Activated CD8-positive, alpha-beta memory T cell treated with anti-CD3 and anti-CD28 coated beads for 4 hours (primary cell): ENCODE data around the gene KRT17.
A peak's percentile ranks its signal among the peaks of the same experiment; 100 is the strongest.

Experiments
- DNase-seq, 2 donors: peaks; one replicate each; pipeline ENCODE4 v3.0.0-alpha.2; 2020; ENCODE audit warnings: low read depth in 2 of 2

KRT17 gene

GRCh38 chr17:41624208-41625101, at the start of gene KRT17:
Gene KRT17 (minus strand): TSS chr17:41624575. CDS start chr17:41624509, 66 bp downstream.
- no peak for DNase-seq

GRCh38 chr17:41672153-41672552, 47.8 kb upstream of the KRT17 start:
- no peak for DNase-seq

GRCh38 chr17:41667280-41668041, 43.1 kb upstream of the KRT17 start:
- DNase-seq = no peak

DNA sequence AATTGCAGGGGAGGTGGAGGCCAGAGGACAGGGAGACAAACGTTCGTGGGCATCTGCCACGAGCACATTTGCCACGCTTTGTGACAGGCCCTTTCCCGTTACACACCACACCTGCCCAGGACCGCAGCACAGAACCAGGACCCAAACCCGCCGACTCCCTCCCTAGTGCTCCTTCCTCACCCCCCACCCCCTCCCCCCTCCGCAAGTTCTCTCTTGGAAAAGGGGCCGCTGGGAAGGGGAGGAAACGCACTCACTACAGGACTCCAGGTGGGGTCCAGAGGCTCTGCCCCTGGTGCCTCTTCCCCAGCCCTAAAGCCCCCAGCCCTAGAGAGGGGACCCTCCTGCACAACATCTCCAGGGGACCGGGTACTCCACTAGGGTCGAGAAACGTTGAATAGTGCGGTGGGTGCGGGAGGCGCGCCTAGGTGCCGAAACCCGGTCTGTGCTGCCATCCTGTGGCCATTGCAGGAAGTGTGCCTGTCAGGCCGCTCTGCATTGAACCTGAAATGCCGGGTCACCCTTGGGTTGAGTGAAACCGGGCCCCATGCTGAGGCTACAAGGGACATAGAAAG, 42.4 kb upstream of the KRT17 start:
- DNase-seq = peak; percentile 68 to 81

DNA sequence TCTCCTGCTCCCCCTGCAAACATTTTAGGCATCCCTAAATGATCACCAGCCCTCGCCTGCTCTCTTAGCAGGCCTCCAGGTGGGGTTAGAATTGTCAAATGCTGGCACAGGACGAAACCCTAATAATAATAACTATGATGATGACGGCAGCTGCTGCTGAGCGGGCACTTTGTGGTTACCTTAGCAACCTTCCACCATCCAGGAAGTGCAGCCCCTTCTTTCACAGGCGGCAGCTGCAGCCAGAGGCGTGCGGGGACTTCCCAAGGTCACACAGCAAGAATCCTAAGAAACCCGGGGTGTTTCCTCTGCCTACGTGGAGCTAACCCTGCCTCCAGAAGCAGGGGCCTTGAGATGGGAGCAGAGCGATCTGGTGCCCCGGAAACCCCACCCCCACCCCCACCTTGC, 41.9 kb upstream of the KRT17 start:
- DNase-seq = peak; percentile 31 to 63

GRCh38 chr17:41665566-41666236, 41.3 kb upstream of the KRT17 start:
- peak; percentile 72 to 76 for DNase-seq

GRCh38 chr17:41664587-41665565, 40.5 kb upstream of the KRT17 start:
- no peak for DNase-seq

DNA sequence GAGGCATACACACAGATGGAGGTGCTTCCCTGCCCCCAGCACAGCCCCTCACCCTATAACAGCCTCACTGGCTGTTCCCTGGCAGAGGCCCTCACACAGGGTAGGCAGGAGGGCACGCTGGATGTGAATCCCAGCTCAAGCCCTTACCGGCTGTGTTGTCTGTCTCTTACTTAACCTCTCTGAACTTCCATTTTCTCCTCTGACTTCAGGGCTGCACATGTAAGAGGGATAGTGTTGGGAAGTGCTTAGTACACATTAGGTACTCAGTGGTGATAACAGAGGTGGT, 39.7 kb upstream of the KRT17 start:
- DNase-seq = no peak

GRCh38 chr17:41663451-41664171, 39.2 kb upstream of the KRT17 start:
- no peak for DNase-seq

DNA sequence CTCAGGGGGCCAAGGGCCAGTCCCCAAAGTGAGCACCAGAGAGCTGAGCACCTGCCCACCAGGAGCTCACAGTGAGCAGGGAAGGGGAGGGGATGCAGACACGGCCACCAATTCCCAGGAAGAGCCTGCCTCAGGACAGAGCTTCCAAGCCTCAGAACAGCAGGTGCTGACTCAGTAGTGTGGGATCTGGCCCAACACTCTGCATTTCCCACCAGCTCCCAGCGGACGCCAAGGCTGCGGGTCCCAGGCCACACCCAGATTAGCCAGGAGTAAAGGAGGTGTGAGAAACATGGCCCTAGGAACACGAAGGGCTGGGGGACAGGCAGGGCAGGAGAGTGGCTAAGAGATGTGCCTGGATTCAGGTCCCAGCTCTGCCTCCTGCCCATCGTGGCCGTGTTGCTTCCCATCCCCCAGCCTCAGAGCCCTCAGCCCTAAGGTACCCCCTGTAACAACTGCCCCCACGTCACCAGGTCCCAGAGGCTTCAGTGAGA, 35.9 kb upstream of the KRT17 start:
- DNase-seq = no peak

GRCh38 chr17:41659427-41660212, 35.2 kb upstream of the KRT17 start:
- no peak for DNase-seq

DNA sequence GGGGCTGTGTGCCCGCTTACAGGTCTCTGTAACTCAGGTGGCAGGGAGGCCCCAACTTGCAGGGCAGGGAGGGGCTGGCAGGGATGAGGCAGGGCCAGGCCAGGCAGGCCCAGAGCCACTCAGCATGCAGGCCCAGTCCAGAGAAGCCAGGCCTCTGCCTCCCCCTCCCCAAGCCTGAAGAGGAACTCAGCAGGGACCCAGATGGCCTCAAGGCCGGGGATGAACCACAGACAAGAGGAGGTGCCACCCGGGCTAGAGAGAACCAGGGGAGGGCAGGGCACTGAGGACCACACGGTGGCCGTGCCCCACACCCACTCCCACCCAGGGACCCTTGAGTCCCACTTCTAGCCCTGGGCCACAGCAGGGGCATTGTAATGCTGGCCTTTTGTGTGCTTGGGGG, 34.5 kb upstream of the KRT17 start:
- no peak for DNase-seq

GRCh38 chr17:41657936-41658335, 33.6 kb upstream of the KRT17 start:
- no peak for DNase-seq

- DNase-seq = no peak
Observed at GRCh38 chr17:41657176-41657754, 32.9 kb upstream of the KRT17 start.

GRCh38 chr17:41656249-41657023, 32.1 kb upstream of the KRT17 start:
- DNase-seq = no peak

GRCh38 chr17:41655611-41656111, 31.3 kb upstream of the KRT17 start:
- no peak for DNase-seq

DNA sequence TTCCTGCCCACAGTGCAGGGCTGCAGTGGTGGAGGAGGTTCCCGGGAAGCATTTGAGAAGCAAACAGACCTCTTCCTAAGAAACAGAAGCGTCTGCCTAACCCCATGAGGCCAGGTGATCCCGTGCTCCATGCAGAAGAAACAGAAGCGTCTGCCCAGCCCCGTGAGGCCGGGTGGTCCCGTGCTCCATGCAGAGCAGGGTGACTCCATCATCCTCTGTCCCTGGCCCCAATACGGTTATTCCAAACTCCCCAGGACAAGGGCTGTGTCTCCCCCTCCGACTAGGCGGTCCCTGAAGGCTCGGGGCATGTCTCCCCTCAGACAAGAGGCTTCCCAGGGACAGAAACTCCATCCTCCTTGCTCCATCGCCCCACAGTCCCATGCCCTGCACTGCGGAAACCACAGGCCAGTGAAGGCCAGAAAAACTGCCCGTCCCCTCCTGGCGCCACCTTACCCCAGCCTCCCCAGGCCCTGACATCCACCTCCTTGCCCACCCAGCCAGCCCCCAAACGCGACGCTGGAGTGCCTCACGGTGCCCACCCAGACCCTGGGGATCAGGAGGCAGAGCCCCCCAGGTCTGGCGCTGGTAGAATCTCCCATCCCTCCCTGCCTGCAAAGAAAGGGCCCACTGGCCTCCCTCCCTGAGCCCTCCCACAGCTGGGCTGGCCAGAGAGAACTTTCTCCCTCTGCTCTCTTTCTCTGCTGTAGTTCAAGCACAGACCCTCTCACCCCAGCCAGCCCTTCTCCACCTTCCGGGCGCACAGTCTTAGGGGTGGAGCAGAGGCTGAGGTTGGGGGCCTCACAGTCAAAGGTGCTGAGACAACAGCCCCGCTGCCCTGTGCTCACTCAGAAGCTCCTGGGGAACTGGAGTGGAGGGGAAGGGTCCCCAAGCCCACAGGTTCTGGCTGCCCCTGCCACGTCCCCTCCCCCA, 30.6 kb upstream of the KRT17 start:
- DNase-seq = no peak
